CD4-positive, alpha-beta T cell treated with Interleukin-6 at 100 ng/mL for 8 hours (primary cell): ENCODE data around the gene SEMG2.

Experiments used
- DNase-seq: peaks from one replicate; pipeline ENCODE4 v3.0.0-alpha.2; 2020; ENCODE audit warnings: mixed read lengths, low spot score

SEMG2 gene

DNA sequence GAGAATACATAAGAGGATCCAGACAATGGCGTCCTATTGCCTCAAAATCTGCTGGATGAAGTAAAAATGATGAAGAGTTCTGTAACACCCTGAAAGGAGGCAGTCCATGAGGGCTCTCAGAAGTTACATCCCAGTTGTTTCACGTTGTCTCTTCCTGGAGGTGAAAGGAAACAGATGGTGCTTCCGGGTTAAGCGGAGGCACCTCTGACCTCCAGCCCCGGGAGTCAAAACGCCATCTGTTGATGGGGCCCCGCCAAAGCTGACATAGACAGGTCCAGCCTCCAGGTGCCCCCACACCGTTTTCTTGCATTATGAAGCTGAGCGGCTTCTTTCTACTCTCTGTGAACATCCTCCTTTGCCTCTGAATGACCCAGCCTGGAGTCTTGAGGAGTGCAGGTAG lies 9.5 kb downstream of the SEMG2 start:
- no peak for DNase-seq

DNA sequence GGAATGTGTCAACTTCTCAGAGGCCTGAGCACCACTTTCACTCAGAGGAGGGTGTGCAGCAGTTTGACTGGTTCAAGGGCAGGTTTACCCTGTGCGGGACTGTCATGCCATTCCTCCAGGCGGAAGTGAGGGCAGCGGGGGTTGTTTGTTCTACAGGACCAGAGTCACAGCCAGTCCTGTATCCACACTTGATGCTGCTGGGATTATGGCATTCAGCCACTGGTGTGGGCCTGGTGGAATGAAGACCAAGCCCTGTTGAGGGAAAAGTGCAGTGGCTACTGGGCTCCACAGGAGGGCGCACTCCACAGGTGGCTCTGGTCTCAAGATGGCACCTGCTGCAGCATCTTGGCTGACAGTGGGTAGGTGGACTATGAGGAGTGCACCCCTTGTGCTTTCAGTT lies 14.8 kb downstream of the SEMG2 start:
- DNase-seq = no peak

DNA sequence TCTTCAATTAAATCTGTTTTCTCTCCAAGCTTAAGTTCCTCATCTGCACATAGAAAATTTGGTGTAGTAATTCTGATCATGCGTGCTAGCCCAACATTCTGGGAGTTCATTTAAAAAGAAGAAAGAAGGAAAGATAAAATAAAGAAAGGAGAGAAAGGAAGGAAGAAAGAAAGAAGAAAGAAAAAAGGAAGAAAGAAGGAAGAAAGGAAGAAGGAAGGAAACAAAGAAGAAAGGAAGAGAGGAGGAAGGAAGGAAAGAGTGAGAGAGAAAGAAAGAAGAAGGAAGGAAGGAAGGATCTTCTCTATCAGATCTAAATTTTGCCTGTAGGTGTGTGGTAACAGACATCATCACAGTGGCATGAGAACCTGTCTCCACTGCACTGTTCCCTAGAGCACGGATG lies 17.0 kb downstream of the SEMG2 start:
- no peak for DNase-seq

DNA sequence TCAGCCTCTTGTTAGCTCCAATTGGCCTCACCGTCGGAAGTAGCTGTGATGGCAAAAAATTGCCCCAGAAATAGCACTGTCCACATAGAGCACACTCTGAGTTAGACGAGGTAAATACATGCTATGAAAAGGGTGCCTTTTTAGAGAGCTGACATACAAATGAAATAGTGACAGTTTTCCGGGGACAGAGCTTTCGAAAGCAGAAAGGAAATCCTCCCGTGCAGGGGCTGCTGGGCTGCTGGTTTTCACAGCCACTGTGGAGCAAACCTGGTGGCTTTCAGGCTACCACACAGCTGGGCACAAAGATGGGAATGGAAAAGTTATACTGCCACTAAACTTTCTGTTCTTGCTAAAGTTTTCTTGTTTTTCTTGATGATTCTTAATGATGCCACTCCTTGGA lies 24.9 kb downstream of the SEMG2 start:
- DNase-seq = no peak

DNA sequence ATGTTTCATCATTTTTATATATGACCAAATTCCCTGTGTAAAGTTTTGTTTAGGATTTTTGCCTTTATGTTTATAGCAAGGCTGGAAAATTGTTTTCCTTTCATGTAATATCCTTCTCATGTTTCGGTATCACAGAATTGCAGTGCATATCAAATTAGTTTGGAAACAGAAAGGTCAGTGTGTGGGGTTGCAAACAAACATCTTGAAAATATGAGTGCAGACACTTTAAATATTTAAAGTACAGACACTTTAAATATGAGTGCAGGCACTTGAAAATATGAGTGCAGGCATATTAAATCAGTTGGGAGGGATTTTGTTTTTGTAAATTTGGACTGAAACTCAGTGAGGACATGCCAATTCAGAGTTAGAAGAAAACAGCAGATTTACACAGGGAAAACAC lies 26.7 kb downstream of the SEMG2 start:
- DNase-seq = no peak

DNA sequence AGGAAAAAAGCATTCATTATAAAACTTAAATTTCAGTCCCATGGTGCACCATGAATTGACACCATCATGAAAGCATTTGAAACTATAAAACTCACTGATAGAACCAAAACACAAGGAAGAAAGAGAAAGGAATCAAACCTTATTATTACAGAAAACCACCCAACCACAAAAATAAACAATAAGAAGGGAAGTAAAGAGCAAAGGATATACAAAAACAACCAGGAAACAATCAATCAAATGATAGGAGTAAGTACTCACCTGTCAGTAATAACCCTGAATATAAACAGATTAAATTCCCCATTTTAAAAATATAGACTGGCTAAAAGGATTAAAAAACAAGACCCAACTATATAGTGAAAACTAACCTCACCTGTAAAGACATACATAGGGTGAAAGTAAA lies 27.4 kb downstream of the SEMG2 start:
- no peak for DNase-seq

DNA sequence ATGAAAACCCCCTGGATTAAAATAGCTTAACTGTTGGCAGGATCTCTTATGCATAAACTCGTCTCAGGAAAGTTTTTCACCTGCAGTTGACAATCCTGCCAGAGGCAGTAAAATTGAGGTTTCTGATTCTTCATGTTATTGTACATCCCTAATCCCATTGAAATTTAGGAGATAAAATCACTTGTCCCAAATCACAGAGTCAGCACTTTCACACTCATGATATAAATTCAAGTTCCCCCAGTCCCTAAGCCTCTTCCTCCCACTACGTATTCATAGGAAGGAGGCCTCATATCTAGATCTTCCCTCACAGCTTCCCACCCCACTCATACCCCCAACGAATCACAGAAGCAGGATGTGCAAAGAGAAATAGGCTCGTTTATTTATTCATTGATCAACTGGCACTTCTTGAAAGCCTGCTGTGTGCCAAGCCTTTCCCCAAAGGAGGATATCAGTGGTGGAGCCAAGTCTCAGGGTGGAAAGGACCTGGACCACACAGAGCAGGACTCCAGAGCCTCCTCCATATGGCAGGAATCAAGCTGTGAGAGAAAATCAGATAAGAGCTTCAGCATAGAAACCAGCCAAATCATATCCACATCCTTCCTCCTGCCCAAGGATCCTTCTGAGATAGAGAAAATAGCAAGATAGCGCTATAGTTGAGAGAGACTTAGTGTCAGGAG lies 30.8 kb downstream of the SEMG2 start:
- DNase-seq = no peak

DNA sequence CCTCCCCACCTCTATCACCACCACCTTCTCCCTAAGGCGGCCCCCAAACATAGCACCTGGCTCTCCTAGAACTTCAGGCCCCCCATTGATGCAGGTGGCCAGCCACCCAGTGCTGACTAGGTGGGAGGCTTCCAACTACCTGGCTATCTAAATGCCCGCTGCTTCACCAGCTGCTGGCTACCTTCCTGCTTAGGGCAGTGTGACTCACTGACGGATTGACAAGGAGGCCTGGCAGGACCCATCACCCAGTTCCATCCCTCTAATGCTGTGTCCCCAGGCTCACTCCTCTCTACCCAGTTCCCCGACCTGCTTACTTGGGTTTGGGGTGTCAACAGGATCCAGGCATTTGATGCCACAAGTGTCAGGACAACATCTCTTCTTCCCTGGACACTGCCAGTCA lies 32.1 kb downstream of the SEMG2 start:
- no peak for DNase-seq

DNA sequence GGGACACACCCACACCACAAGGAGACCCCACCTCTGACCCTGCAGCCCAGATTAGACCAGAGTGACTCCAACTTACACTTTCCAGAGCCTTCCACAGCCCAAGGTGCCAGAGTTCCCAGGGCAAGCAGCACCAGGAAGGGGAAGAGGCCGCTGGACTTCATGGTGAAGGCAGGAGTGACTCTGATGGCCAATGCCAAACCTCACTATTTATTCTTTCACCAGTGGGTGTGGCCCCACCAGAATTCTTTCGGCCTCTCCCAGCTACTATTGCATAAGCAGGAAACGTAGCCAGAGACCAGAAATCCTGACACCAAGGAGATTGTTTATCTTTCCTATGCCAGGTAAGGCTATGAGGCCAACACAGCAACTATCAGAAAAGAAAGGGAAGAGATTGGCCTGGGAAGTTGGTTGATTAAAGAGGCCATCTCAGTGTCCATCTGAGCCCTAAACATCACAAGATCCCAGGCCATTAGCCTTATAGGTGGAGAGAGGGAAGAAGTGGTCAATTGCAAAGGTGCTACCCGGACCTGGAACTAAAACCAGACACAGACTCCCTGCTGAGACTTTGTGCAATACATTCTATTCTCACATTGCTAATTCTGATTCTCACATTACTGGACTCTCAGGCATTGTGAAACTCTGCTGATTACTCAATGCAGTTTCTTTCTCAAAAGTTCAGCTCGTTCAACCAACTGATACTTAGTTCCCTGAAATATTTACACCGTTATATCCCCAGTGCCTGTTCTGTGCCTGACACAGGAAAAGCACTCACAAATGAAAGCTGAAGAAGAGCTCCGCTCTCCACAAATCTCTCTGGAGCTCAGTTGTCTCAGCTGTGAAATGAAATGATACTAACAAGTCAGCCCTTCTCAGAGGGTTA lies 33.5 kb downstream of the SEMG2 start, which contains the start of gene SLPI:
Gene SLPI, minus strand, starts transcription at position 182 of the 880 bp plus-strand sequence. Its CDS starts 21 bp downstream, at position 161.
- DNase-seq = no peak

DNA sequence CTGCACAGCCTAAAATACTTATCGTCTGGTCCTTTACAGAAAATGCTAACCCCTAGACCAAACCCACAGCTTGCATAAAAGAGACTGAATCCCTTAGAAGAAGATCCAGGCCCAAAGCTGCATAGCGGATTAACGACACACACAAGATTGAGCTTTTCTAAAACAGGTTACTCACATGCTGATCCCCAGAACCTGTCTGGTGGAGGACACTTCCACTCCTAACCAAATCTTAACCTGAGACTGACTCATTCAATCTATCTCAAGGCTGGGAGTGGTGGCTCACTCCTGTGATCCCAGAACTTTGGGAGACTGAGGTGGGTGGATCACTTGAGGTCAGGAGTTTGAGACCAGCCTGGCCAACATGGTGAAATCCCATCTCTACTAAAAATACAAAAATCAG lies 36.0 kb downstream of the SEMG2 start:
- DNase-seq = no peak

DNA sequence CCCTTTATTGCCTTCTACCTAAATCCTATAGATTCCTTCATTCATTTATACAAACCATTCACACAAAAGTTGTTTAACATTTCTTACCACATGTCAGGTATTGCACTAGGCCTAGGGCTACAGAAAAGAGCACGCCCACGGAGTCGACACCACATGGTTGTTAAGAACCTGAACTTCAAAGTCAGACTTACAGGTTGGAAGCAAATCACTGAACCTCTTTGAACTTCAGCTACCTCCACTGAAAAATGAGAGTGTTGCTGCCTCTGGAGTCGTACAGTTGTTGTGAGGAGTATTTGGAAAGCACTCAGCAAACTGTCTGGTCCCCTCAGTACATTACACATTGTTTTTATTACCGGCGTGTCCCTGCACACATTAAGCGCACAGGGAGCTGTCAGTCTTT lies 36.5 kb downstream of the SEMG2 start:
- DNase-seq = no peak

DNA sequence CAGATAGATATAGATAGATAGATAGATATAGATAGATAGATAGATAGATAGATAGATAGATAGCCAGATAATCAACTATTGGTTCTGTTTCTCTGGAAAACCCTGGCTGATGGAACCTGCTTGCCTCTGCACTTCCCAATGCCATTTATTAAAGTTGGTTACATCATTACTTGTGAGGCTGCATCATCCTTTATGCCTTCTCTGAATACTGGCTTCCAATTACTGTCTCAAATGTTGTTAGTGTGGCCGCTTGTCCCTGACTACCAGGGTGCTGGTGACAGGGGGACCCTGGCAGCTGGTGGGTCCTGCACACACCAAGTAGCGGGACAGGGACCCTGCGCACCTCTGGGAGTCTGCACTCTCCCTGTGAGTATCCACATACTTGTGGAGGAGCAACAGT lies 37.1 kb downstream of the SEMG2 start:
- no peak for DNase-seq

DNA sequence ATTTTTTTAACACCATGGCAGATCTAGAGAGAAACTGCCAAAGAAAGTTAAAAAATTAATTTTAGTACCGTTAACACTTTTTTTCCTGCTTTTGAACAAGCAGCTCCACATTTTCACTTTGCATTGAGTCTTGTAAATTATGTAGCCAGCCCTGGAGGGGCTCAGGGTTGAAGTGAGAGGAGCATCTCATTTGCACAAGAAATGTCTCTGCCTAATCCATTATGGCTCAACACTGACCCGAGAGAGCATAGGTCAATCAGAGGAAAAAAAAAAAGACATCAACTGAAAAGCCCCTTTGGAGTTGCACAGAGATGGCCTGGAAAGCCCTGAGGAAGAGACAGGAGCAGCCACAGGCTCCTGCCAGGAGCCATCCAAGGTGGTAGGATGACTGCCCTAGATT lies 37.5 kb downstream of the SEMG2 start:
- DNase-seq = no peak

DNA sequence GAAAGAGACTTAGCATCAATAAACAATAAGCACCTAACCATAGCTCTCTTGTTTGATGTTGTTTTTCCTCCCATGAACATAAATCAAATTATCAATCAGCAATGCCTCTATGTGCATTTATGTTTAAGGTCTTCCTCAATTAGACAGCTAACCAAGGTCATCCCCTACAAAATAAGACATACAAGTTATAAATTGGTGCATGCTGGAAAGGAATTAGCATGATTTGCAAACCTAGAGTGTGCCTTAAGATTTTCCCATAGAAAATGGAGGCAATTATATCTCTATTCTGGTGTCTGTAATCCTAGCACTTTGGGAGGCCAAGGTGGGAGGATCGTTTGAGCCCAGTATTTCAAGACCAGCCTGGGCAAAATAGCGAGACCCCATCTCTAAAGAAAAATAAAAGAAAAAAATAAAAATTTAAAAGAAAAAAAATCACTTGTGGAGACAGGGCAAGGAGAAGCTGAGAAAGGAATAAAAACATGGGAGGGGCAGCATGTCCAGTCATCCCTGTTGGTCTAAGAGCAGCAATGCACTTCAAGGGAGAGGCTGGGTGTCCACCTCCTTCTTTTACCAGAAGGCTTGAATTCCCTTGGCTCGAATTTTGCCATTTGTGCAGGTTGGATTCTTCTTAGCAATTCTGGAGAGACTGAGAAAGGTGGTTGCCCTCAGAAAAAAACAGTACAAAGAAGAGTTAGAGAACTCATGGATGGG lies 42.5 kb downstream of the SEMG2 start:
- DNase-seq = no peak

DNA sequence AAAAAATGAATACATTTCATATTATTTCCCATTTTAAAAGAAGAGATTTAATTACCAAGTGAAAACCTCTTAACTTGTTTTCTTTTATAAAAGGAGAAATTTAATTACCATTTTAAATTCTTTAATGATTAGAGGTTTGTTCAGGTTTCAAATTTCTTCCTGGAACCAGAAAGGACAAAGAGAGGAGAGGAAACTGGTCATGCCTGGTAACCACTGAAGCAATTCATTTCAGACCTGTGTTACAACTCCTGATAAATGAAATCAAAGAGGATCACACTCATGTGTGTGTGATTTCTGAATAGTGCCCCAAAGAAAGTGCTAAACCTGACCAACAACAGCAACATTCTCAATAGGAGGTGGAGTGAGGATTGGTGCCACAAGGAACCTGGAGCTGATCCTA lies 45.8 kb downstream of the SEMG2 start:
- DNase-seq = no peak

DNA sequence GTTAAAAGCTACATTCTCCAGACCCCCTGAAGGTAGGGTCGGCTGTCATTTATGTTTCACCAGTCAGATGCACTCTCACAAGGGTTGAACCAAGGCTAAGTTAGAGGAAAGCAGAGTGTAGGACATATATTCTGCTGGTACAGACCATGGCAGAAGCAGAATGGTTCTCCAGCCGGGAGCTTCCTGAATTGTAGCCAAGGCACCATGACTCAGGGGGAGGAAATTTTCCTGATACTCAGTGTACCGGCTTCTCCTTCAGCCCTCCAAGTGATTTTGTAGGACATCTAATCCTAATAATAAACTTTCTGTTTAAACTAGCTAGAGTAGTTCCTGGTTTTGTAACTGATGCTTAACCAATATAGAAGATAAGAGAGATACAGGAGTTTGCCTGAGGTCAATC lies 47.4 kb downstream of the SEMG2 start:
- DNase-seq = no peak

DNA sequence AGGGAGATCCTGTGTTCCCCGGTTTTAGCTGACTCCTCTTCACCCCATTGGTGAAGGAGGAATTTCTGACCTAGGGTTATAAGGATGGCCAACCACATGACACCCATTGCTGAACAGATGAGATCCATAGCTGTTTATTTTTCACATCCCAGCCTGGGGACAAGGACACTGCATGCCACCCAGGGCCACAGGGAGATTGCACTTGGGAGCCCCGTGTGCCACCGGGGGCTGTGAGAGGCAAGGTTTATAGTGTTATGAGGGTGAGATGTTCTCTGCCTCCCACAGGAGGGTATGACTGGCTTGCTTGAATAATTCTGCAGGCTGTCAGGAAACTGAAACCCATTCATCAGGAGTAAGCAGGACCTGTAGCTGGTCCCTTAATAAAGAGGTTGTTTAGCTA lies 47.9 kb downstream of the SEMG2 start:
- DNase-seq = no peak

DNA sequence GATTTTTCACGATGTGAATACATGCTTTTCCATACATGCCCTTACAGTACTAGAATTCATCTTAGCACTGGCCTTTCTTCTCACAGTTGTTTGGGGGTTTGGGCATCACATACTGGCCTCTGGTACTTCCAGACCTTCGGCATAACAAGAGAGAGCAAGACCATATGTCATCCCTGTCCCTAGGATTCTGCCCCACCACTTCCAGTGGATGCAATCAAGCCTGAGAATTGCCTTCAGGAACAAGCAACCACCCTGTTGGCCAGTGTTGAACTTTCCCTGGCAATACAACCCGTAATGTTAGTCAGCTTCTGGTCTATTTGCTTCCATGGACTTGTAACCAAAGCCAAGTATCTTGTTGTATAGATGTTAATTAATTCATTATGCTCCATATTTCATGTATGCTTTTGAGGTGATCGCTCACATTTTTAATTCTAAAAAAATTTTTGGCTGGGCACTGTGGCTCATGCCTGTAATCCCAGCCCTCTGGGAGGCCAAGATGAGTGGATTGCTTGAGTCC lies 48.6 kb downstream of the SEMG2 start:
- no peak for DNase-seq
